K562 (cell line): Measurements from ENCODE around the gene KIF1A. TPM values are rescaled to one million over a fixed set of nuclear protein-coding genes. Genes with fewer than 3 reads are reported as not detected.
A peak's percentile ranks its signal among the peaks of the same experiment; 100 is the strongest.

Source experiments
- GTF2E2 ChIP-seq: fragments of 200-800 bp; sonication (Bioruptor generic); IDR thresholded peaks from 2 replicates; pipeline ENCODE4 v1.6.1; 2016; ENCODE audit warnings: missing genetic modification characterization, missing compliant biosample characterization
- HLTF ChIP-seq: fragments of 450-650 bp; IDR thresholded peaks from 2 replicates; pipeline ENCODE4 v1.6.1; 2016
- POLR2A ChIP-seq: fragments of 450-650 bp; conservative IDR thresholded peaks from 2 replicates; pipeline ENCODE4 v1.6.1; 2016
- SFPQ ChIP-seq: fragments of 200-400 bp; formaldehyde crosslinking; IDR thresholded peaks from 2 replicates; pipeline ENCODE4 v1.6.1; 2017; ENCODE audit warnings: mild to moderate bottlenecking, low read depth, low read length, moderate library complexity
- SMC3 ChIP-seq: conservative IDR thresholded peaks from 2 replicates; pipeline ENCODE4 v1.6.1; 2011; ENCODE audit warnings: low read depth, low read length, improper control_type of control experiment; ENCODE audit not compliant: insufficient read depth
- SNAPC5 ChIP-seq: fragments of 250-450 bp; sonication (Bioruptor Pico); IDR thresholded peaks from 2 replicates; pipeline ENCODE4 v1.8.0; 2021; ENCODE audit warnings: moderate library complexity, mild to moderate bottlenecking, inconsistent platforms
- TFE3 ChIP-seq: fragments of 450-650 bp; formaldehyde crosslinking; IDR thresholded peaks from 2 replicates; pipeline ENCODE4 v1.4.0; 2020; ENCODE audit warnings: mild to moderate bottlenecking, mixed read lengths
- ZBTB40 ChIP-seq, 2 experiments: fragments of 450-650 bp in 1 of 2; sonication (generic) in 1 of 2; formaldehyde crosslinking in 1 of 2; IDR thresholded peaks; 2 replicates each; pipeline versions ENCODE4 v1.7.1 to v1.9.0; 2016 to 2022; ENCODE audit warnings: inconsistent platforms in 1 of 2, mild to moderate bottlenecking in 1 of 2, missing genetic modification reagents in 1 of 2
- ZFP91 ChIP-seq: sonication (generic); formaldehyde crosslinking; IDR thresholded peaks from 2 replicates; pipeline ENCODE4 v1.8.0; 2022; ENCODE audit warnings: mild to moderate bottlenecking, missing genetic modification reagents
- ZNF174 ChIP-seq: fragments of 250-450 bp; sonication (Bioruptor Pico); IDR thresholded peaks from 2 replicates; pipeline ENCODE4 v1.4.0; 2020; ENCODE audit warnings: mild to moderate bottlenecking
- ZNF212 ChIP-seq: fragments of 450-650 bp; formaldehyde crosslinking; IDR thresholded peaks from 2 replicates; pipeline ENCODE4 v1.4.0; 2020; ENCODE audit warnings: mild to moderate bottlenecking
- ZNF282 ChIP-seq: sonication (generic); formaldehyde crosslinking; IDR thresholded peaks from 2 replicates; pipeline ENCODE4 v1.8.1; 2023; ENCODE audit warnings: missing genetic modification reagents
- ZNF347 ChIP-seq: fragments of 450-650 bp; formaldehyde crosslinking; IDR thresholded peaks from 2 replicates; pipeline ENCODE4 v1.4.0; 2020; ENCODE audit warnings: low read depth, mild to moderate bottlenecking, moderate library complexity
- ZNF780A ChIP-seq: fragments of 250-450 bp; sonication (Bioruptor Pico); IDR thresholded peaks from 2 replicates; pipeline ENCODE4 v1.5.0; 2021; ENCODE audit warnings: mild to moderate bottlenecking
- polyA plus RNA-seq, 8 experiments: library from polyadenylated mRNA; depleted of rRNA in 4 of 8; stranded (reverse) in 5 of 8; unstranded in 3 of 8; fragments of >200 nt; fragmentation: Nextera tagmentation in 2 of 8; fragmentation: Illumina TruSeq in 1 of 8; extraction: Ambion mirVana in 2 of 8; extraction: Trizol in 1 of 8; gene quantifications; 2 replicates each; pipeline versions ENCODE4 v1.2.1 to v1.2.3, GENCODE V29; 2011 to 2014; ENCODE audit warnings: inconsistent platforms in 1 of 8, missing spikeins in 1 of 8
- total RNA-seq, 7 experiments: library from RNA; depleted of rRNA in 6 of 7; stranded (reverse); fragments of >200 nt in 6 of 7; fragmentation: Illumina TruSeq in 2 of 7; extraction: Trizol in 2 of 7; gene quantifications; 2 replicates each; pipeline versions ENCODE4 v1.2.1 to v1.2.3, GENCODE V29; 2011 to 2021; ENCODE audit warnings: low replicate concordance in 1 of 7

Gene KIF1A
- total and polyA plus RNA-seq, 9 of the 15 experiments (the other 6 are each of a cell fraction or from before 2014, with no cell fraction given) = 0.07 to 1.4 (median 0.45) TPM; not detected in 2

GRCh38 chr2:240840435-240841060 is 20.5 kb upstream of the KIF1A start (continued):
- TF ChIP-seq SNAPC5 (no peak), TFE3 (CRISPR knock-in tag) (no peak), ZNF347 (CRISPR knock-in tag) (no peak), HLTF (no peak), ZNF212 (CRISPR knock-in tag) (no peak), ZNF174 (no peak), ZBTB40 (IDR thresholded peaks at IDR 0.05) (no peak), ZBTB40 (CRISPR knock-in tag; IDR thresholded peaks at IDR 0.05) (no peak), SMC3 (peak; percentile 42), ZNF282 (CRISPR knock-in tag) (no peak), ZFP91 (CRISPR knock-in tag) (no peak), SFPQ (no peak), GTF2E2 (no peak), ZNF780A (CRISPR knock-in tag) (no peak), POLR2A (no peak)
